ENCODE results near the gene SF3B3.

GRCh38 chr16:70577256-70577698, 53.7 kb downstream of the SF3B3 start:
- TF ChIP-seq POLR2A (IDR thresholded peaks at IDR 0.05) (no peak), CTCF (IDR thresholded peaks at IDR 0.05) (no peak), POLR2AphosphoS5 (IDR thresholded peaks at IDR 0.05) (peak; percentile 32 to 78 (median 70))
